CMK (cell line): ENCODE data around the gene ADD2.
"Not testable (repeated sequence)": the region's sequence is repeated elsewhere in the genome, so short reads cannot be mapped to it uniquely, and the experiment has no call there.

Source experiments
- DNase-seq: peaks from one replicate; pipeline ENCODE4 v3.0.0-alpha.2; 2010; ENCODE audit warnings: low read depth

Gene ADD2

DNA sequence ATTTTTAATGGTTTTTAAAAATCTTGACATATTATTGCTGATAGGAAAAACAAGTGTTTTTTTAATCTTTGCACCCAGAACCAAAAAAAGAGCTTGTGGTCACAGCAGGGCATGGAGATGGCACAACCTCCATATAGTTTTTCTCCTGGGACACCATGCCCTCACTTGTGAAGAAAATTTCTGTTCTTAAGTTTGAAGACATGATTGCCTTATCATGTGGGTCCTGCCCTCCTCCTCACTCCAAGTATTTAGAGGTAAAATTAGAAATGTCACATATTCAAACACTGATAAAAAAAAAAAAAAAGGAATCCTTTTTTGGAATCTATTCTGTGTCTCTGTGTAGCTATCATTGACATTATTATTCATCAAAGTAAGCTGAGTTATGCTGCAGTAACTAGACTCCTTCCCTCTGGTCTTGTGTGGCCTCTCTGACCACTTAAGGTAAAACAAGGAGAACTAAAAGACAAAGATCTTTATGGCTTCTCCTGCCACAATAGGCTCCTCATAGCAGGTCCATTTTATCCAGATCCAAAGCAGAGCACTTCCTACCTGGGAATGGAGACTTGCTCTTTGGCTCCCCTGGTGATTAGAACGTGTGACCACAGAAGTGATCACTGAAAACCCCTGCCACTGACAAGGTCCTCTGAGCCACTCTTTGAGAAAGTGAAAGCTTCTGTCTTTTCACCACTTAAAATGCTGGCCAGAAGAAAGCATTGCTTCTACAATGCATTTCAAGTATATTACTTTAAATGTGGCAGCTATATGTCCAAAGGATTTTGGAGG lies 19.8 kb downstream of the ADD2 start:
- no peak for DNase-seq

DNA sequence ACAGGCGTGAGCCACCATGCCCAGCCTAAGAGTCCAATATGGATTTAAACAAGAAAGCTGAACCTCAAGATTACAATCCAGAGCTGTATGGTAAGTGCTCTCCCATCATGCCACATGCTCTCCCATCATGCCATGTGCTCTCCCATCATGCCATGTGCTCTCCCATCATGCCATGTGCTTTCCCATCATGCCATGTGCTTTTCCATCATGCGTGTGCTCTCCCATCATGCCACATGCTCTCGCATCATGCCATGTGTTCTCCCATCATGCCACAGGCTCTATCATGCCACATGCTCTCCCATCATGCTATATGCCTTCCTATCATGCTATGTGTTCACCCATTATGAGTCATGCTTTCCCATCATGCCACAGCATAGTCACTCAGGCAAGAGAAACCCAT lies 20.7 kb downstream of the ADD2 start:
- no peak for DNase-seq

DNA sequence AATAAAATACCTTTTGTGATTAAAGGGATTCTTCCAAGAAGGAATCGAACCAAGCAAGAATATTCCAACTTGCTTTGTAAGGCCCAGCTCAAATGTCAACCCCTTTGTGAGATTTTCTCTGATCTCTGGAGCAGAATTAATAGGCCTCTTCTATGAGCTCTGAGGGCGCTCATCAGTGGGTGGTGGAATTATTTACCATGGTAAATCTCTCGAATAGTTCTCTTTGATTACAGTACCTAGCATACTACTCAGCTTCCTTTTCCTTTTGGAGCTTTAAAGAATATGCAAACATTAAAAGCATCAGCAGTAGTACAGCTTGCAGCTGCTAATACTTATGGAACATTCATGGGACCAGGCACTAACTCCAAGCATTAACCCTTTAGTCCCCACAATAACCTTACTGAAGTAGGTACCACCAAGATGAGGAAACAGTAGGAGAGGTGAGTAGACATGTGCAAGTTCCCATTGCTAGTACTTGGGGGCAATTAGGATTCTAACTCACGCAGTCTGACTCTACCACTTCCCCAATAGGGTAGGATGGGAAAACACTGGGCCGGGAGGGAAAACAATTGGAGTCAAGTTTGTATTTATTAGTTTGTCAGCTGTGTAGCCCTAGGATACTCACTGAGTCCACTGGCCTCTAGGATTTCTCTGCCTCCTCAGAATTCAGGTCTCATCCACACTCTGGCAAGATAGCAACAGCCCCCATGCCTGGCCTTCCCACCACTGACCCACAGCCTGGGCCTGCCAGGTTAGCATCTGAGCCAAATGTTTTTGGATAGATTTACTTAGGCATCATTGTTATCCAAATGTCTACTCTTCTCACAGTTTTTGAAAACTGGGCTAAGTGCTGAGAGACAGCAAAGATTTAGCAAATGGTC lies 21.7 kb downstream of the ADD2 start:
- no peak for DNase-seq

DNA sequence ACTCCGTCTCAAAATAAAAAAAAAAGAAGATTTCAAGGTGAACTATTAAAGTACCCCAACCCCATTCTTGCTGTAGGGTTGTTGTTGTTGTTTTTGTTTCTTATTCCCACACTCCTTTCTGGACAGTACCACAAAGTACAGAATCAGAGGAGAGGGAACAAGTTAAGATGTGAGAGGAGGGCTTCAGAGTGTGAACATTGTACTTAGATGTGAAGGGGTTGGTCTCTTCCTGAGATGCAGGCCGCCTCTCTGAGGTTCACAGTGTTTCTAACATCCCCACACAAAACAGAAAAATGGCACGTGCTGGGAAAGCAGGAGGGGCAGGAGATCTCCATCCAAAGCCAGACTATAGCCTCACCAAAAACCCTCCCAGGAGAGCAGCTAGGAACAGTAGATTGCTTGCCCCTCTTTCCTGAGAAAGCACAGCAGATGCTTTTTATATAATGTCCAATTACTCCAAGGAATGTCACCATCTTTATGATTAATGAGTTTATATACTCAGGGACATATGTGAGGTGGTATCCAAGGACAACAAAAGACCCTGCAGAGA lies 22.6 kb downstream of the ADD2 start:
- no peak for DNase-seq

DNA sequence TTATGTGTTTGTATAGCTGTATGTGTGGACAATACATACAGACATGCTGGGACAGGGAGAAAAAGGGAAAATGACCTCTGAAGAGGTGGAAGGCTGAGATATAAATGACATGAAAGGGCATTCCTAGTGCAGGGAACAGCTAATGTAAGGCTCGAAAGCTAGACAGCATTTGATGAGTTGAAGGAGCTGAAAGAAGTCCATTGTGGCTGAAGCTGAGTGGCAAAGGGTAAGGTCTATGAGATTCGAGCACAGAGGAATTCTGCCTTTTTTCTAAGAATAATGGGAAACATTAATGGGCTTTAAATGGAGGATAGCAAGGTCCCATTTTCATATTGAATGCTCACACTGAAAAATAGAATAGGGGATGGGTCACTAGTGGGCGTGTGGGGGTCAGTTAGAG lies 23.6 kb downstream of the ADD2 start:
- DNase-seq = no peak

DNA sequence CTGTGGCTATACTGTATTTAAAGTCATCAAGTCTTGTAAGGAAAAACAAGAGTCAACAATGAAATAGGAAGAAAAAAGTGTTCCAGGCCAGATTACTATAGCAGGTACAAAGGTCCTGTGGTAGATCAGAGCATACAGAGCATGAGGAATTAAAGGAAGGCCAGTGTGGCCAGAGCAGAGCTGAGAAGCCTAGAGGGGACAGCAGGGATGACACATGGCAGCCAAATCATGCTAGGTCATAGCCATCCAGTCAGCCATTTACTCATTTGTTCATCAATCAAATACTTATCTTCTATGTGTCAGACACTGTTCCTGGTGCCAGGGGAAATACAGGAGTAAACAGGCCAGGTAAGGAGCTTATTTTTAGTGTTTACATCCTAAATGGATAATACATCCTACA lies 24.3 kb downstream of the ADD2 start:
- DNase-seq = no peak

DNA sequence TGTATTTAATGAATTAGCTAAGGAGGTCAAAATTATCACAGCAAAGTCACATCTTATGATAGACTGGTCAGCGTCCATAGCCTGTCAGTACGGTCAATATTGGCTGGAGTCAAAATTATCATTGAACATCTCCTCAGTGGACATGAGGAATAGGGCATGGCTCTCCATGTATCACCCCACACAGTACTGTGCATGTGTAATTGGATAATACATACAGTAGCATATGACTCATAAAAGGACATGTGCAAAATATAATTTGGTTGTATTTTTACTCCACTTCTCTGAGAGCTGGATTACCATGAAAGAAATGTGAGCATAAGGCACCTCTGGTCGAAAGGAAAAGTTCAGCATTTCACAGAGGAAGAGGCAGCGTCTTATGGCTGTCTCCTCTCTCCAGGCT lies 24.9 kb downstream of the ADD2 start:
- no peak for DNase-seq

DNA sequence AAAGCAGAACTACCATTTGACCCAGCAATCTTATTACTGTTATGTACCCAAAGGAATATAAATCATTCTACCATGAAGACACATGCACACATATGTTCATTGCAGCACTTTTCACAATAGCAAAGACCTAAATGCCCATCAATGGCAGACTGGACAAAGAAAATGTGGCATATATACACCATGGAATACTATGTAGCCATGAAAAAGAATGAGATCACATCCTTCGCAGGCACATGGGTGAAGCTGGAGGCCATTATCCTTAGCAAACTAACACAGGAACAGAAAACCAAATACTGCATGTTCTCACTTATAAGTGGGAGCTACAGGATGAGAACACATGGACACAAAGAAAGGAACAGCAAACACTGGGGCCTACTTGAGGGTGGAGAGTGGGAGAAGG lies 28.5 kb downstream of the ADD2 start:
- DNase-seq = not testable (repeated sequence)

DNA sequence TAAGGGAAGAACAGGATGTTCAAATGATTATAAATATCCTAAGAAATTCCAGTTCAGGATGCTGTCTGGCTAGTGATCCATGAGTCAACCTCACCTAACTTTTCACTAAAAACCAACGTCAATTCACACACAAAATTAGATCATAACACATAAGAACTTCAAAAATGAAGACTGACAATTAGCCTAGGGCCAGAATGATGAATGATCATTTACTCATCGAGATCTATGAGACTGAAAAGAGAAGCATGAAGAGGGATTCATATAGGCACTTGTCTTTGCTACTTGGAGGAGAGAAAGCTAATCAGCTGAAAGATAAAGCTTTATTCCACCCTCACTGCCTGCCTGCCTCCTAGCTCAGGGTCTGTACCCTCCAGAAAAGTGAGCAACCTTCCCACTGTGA lies 29.8 kb downstream of the ADD2 start:
- no peak for DNase-seq

DNA sequence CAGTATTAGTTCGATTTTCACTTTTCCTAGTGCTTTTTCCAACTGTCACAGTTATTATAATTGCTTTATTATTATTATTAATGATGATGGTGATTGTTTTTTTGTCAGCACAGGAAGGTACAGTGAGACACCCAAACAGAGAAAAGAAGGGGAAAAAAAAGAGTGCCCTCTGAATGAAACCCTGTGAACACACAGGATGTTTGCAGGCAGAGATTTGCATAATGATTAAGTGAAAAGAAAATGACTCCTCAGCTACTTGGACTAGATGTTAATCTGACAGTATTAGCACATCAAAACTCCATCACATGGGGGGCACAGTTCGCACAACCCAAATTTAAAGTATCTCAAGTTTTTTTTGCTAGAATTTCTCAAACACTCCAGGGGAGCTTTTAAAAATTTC lies 32.9 kb downstream of the ADD2 start:
- no peak for DNase-seq

DNA sequence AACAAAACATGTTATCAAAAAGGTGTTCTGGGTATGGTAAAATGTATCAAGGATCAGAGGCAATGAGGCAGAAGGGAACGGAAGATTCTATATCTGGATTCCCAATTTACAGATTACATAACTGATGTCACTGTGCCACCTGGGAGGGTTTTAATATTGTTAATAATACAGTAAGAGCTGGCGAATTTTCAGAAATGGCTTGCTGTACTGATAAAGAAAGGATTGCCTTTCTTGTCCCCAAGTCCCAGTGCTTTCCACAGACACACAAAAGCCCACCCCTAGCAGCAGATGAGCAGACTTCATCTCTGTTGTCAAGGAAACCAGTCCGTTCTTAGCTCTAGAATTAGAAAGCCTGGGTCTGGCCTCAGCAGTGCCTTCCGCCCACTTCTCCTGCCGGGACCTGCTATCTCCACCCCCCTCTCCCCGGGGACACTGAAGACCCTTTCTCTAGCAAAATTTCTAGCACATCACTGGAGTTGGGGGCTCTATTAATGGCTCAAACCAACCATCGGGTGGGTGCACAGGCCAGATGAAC lies 34.3 kb downstream of the ADD2 start:
- no peak for DNase-seq

DNA sequence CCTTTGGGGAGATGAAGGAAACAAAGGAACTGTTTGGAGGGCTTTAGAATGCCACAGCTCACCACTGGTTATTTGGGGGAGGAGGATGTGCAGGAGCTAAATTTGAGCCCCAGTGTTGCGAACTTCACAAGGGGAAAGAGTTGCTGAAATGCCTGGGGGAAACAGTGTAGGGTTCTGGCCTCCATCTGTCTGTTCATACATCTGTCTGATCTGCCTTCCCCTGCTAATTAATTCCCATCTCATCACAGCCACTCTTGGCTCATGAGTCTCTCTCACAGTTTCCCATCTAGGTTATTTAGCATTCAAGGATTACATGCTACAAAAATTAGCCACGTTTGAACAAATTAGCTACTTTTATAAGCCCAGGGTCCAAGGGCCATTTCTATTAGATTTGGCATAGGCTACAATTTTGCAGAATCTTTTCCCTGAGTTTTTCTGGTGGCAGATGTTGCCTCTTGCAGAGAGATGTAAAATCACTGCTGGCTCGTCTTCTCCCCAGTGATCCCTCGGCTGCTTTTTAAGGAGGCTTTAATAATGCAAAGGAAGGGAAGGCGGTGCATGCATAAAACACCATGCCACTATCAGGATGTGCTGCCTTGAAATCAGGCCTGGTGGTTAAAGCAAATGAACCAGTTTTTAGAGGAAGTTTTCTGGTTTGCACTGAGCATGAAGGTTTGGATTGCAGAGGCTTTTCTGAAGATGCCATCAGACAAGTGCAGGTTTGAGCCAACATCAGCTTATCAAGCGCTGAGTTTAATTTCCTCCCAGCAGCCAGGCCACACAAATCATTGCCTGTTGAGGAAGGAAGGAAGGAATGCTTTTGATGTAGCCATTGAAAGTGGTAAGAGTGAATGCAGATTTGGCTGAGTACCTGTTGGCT lies 35.0 kb downstream of the ADD2 start:
- DNase-seq = no peak

DNA sequence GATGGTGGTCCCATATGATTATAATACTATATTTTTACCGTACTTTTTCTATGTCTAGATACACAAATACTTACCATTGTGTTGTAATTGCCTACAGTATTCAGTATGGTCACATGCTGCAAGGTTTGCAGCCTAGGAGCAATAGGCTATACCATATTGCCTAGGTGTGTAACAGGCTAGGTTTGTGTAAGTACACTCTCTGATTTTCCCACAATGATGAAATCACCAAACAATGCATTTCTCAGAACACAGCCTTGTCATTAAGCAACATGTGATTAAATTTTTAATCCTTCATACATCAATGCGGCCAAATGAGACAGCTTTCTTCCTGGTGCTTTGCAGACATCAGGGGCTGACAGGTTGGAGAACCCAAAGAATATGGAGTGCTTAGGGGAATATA lies 37.3 kb downstream of the ADD2 start:
- no peak for DNase-seq

DNA sequence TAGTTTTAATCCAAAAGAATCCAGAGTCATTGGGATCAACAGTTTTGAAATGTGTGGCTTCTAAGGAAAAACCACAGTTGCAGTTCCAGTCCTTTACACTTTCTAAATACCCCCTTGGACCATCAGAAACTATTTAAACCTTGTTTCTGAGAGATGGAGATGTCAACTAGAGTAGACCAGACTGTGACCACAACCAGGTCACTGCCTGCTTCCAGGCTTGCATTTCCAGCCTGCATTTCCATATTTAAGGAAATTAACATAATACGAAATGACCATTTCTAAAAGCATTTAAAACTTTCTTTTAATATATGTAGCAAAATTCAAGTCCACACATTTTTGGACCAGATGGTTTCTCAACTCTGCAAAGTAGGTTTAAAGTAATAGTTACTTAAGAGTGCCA lies 38.4 kb downstream of the ADD2 start:
- DNase-seq = no peak

DNA sequence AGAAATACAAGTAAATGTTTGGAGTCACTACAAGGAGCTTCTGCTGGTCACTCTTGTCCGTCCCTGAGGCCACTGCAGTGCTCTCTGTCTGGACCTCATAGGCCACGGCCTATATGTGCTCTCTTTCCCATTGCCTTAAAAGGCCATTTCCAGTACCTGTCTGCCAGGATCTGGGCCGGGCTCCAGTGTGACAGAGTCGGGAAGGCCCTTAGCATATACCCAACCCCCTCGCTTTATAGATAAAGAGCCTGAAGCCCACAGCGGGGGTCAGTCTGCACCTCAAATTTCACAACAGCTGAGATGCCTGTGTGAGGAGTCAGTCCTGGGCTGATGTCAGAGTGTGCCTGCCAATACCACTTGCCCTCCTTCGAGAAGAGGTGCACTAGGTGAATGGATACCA lies 39.9 kb downstream of the ADD2 start:
- no peak for DNase-seq

DNA sequence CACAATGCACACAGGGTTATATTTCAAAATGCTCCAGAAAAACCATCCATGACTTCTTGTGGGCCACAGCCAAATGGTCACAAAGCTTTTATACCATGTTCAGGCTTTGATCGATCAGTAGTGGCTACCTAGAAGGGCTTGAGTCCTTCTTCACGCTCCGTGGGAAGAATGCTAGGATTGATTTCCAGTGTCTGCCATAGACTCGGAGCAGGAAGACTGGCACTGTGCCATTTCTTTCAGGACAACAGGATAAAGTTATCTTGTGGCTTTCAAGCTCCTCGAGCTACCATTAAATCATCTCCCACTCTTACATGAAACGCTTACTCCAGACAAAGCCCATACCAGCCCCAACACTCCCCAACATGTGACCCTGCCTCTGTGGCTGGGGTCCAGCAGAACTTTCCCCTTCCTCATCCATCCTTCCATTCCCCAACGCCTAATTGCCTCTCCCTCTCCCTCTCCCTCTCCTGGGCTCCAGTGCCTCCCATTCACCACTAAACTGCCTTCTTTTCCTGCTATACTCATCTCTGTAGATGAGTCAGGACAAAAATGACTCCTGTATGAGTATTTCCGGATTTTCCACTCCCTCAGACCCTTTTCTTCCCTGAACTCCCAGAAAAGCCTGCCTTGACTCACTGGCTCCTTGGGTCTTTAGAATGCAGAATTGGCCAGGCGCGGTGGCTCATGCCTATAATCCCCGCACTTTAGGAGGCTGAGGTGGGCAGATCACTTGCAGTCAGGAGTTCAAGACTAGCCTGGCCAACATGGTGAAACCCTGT lies 40.9 kb downstream of the ADD2 start:
- DNase-seq = no peak

DNA sequence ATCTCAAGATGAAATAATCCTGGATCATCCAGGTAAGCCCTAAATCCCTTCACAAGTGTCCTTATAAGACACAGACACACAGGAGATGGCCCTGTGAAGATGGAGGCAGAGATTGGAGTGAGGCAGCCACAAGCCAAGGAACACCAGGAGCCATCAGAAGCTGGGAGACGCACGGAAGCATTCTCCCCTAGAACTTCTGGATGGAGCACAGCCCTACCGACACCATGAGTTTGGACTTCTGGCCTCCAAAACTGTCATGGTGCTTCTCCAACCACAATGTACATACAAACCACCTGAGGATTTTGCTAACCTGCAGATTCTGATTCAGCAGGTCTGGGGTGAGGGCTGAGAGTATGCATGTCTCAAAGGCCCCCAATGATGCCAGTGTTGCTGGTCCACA lies 42.5 kb downstream of the ADD2 start:
- no peak for DNase-seq

DNA sequence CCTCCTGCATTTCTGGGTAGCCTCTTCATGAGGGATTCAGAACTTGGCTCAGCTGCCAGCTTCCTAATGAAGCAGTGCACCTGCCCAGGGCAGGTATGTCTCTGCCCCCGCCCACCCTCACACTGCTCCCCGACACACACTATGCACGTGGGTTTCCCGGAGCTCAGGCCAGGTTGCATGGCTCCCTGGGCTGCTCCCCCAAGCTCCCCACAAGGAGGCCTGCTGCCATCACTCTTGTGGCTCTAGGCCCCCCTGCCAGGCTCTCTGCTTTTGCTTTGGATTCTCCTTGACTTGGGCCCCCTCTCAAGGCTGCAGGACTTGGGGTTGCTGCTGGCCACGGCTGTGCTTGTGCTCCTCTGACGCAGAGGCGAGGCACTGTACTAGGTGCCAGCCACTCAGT lies 43.6 kb downstream of the ADD2 start:
- no peak for DNase-seq

DNA sequence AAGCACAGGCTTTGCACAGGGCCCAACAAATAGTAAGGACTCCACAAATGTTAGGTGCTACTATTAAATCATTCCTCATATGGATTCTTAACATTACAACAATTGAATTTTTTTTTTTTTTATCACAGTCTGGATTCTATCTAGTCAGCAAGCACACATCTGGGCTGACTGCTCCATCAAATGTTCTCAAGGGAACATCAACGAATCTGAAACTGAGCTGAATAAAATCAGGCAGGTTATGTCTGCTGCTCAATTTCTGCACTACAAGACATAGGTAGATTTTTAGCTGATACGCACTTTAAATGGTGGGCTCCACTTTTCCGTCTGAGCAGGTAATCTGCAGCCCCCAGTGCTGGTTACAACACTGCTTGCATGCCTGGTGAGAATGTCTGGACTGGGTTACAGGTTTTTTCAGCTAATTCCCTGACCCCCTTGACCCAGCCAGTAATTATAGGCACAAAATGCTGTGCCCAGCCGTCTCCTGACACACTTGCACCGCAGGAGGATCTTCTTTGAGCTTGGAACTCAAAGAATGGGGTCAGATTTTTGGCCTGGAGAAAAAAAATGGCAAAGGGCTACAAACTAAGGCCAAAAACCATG lies 44.6 kb downstream of the ADD2 start:
- DNase-seq = no peak

DNA sequence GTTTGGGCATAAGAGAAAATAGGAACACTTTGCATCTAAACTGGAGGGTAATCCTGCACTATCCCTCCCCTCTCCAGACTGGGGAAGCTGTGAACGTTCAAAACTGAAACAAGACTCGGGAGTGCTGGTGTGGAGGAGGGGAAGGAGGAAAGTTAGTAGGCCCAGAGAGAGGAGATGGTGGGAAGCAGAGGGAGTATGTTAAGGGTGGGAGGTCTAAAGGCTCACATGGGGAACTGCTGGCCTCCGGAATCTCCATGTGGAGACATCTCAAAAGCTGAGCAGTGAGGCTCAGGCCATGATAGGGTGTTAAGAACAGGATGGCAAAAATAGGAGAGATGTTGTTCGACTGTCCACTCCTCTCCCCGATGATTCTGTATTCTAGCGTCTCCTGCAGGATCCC lies 47.9 kb downstream of the ADD2 start:
- DNase-seq = no peak

DNA sequence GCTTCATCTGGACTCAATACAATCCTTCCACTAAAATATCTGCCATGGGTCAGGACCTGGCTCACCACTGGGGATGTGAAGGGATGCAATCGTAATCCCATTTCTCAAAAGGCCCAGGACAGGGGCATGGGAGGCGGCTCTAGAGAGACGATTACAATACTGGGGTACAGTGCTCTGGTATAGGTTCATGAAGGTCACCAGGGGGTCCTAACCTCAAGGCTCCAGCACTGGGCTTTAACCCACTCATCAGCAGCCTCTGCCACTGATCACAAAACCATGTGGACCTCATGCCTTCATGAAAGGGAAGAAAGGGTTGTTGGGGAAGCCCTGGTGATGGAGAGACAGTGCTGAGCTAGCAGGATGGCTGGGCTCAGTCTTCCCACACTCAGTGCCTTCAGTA lies 48.8 kb downstream of the ADD2 start:
- no peak for DNase-seq
